Psoas muscle (tissue), 8 donors: Measurements from ENCODE around the gene GLTP. TPM values are rescaled to one million over a fixed set of nuclear protein-coding genes. Genes with fewer than 3 reads are reported as not detected.

Experiments
- ATAC-seq, 4 donors: fragments of 200-7000 bp; cut with Tn5 transposase; one replicate each; pipeline ENCODE4 v1.9.1; 2020; ENCODE audit warnings: moderate library complexity in 3 of 4, mild to moderate bottlenecking in 2 of 4
- DNase-seq, 2 donors: peaks; one replicate each; pipeline ENCODE4 v3.0.0-alpha.2; 2020
- H3K27ac ChIP-seq: fragments of 200-600 bp; one replicate; pipeline ENCODE4 v1.8.0; 2022
- H3K27me3 ChIP-seq, 3 donors: fragments of 200-600 bp in 1 of 3; one replicate each; pipeline versions ENCODE4 v1.6.1 to v1.8.0; 2013 to 2022; ENCODE audit warnings: low read length in 2 of 3, mild to moderate bottlenecking in 2 of 3, moderate library complexity in 1 of 3; ENCODE audit not compliant: insufficient read depth in 3 of 3
- H3K36me3 ChIP-seq, 2 donors: fragments of 200-600 bp in 1 of 2; one replicate each; pipeline versions ENCODE4 v1.6.1 to v1.8.0; 2013 to 2022; ENCODE audit warnings: low read depth in 1 of 2, mild to moderate bottlenecking in 1 of 2, moderate library complexity in 1 of 2; ENCODE audit not compliant: insufficient read depth in 1 of 2
- H3K4me1 ChIP-seq: fragments of 200-600 bp; one replicate; pipeline ENCODE4 v1.8.0; 2022
- H3K4me3 ChIP-seq: fragments of 200-600 bp; one replicate; pipeline ENCODE4 v1.8.0; 2022; ENCODE audit warnings: mild to moderate bottlenecking
- H3K9me3 ChIP-seq: fragments of 200-600 bp; one replicate; pipeline ENCODE4 v1.8.0; 2022
- CTCF ChIP-seq: fragments of 200-600 bp; IDR thresholded peaks from one replicate; pipeline ENCODE4 v1.8.0; 2022; ENCODE audit warnings: antibody characterized with exemption
- WGBS, 3 donors: extraction: QIAGEN DNeasy Blood & Tissue Kit; methylation state at CpG; one replicate each; pipeline versions ENCODE4 v1.1.6 to v1.1.7; 2013; 5-methylcytosine and 5-hydroxymethylcytosine counted together
- intact Hi-C, 2 donors: fragments of 100-400 bp; cut with DNase I; formaldehyde crosslinking; loops; one replicate each; pipeline versions ENCODE4 v1.11.0 to v1.14.2; 2022
- polyA plus RNA-seq, 3 donors: library from polyadenylated mRNA; stranded (reverse); fragments of 200-250 nt; gene quantifications; one replicate each; pipeline ENCODE4 v1.2.3, GENCODE V29; 2013
- total RNA-seq, 4 donors: library from RNA; stranded (reverse); fragmentation: NEBNext Ultra II Directional in 2 of 4; extraction: Animal tissue kit (Norgen Biotek cat#: 25700) in 2 of 4; gene quantifications; one replicate each; pipeline versions ENCODE4 v1.2.1 to v1.2.4, GENCODE V29; 2021 to 2023
- donor health status: healthy with polysubstance abuse.
- donor health status: DM: no; HTN: no; CAD: no; lungs with moderate emphysema.
- donor health status: Bipolar disorder and iron deficiency.
- donor health status: healthy.
- donor health status: DM: yes; HTN: yes; CAD: no.
- donor health status: DM: no; HTN: no; CAD: no.
- donor health status: DM: no; HTN: no; CAD: no.
- donor health status: DM: yes; HTN: yes; CAD: no.

The GLTP gene
- total and polyA plus RNA-seq, 7 donors = 12.1 to 23.3 (median 16.9) TPM

GRCh38 chr12:109833307-109834189, 46.8 kb downstream of the GLTP start, which contains the start of gene TRPV4:
TSS of gene TRPV4 (minus strand) at chr12:109833398. CDS start at chr12:109814796, 18,602 bp downstream.
- Histone ChIP-seq H3K27me3 (peaks cover 0 to 29% (median 9%) of the 10 kb centered on the region in 3 donors), H3K4me1 (no peaks in the 10 kb centered on the region), H3K9me3 (no peaks in the 10 kb centered on the region), H3K4me3 (peak within 1 kb of the TSS; percentile 55), H3K27ac (no peak within 1 kb of the TSS), H3K36me3 (no peaks in the 10 kb centered on the region)
- no peak for TF ChIP-seq CTCF
- peak in 1 of 4 donors; percentile 39 for ATAC-seq
- 15 to 24% (median 17%) methylated on average over 37 to 67 of the region's 67 CpGs for WGBS, 3 donors
- intact Hi-C loops = no loop called here
- peak in 1 of 2 donors; percentile 26 for DNase-seq

GRCh38 chr12:109832541-109833306, 47.6 kb downstream of the GLTP start:
- 17 to 20% (median 19%) methylated on average over 20 to 31 of the region's 31 CpGs for WGBS, 3 donors
- Histone ChIP-seq H3K9me3 (no peaks in the 10 kb centered on the region), H3K27ac (no peak overlapping the region), H3K4me3 (peak overlapping the region; percentile 55), H3K27me3 (peaks cover 0 to 29% (median 9%) of the 10 kb centered on the region in 3 donors), H3K36me3 (no peaks in the 10 kb centered on the region), H3K4me1 (no peaks in the 10 kb centered on the region)
- TF ChIP-seq CTCF = no peak
- no peak for ATAC-seq
- intact Hi-C loops = no loop called here
- DNase-seq = no peak

- ATAC-seq (no peak), DNase-seq (no peak)
- Histone ChIP-seq H3K4me3 (no peak overlapping the region), H3K27me3 (peaks cover 0 to 29% (median 7%) of the 10 kb centered on the region in 3 donors), H3K27ac (no peak overlapping the region), H3K4me1 (no peaks in the 10 kb centered on the region), H3K36me3 (no peaks in the 10 kb centered on the region), H3K9me3 (no peaks in the 10 kb centered on the region)
- no peak for TF ChIP-seq CTCF
- 71 to 84% (median 76%) methylated on average over 9 of the region's 9 CpGs for WGBS, 3 donors
- intact Hi-C loops = no loop called here
These were observed 48.4 kb downstream of the GLTP start for GRCh38 chr12:109831929-109832328.

- Histone ChIP-seq H3K27ac (no peak overlapping the region), H3K4me1 (no peaks in the 10 kb centered on the region), H3K27me3 (peaks cover 0 to 29% (median 7%) of the 10 kb centered on the region in 3 donors), H3K4me3 (no peak overlapping the region), H3K36me3 (no peaks in the 10 kb centered on the region), H3K9me3 (no peaks in the 10 kb centered on the region)
- ATAC-seq (no peak), DNase-seq (no peak)
- TF ChIP-seq CTCF = no peak
- intact Hi-C loops = no loop called here
- WGBS, 3 donors = 82 to 89% (median 87%) methylated on average over 6 of the region's 6 CpGs
These were observed 49.0 kb downstream of the GLTP start for GRCh38 chr12:109831365-109831764.
